H9 (cell line): ENCODE results near the gene MAP3K21. TPM values are rescaled to one million over a fixed set of nuclear protein-coding genes. Genes with fewer than 3 reads are reported as not detected.

Source experiments
- DNase-seq: peaks from one replicate; pipeline ENCODE4 v3.0.0-alpha.2; 2017
- H2AFZ ChIP-seq: one replicate; pipeline ENCODE4 v1.6.1; 2013; ENCODE audit warnings: mild to moderate bottlenecking, low read length, control low read depth, moderate library complexity
- H2AK5ac ChIP-seq: 2 replicates; pipeline ENCODE4 v1.6.1; 2013; ENCODE audit warnings: low read length, control low read depth, mixed read lengths; ENCODE audit not compliant: insufficient read length
- H2BK120ac ChIP-seq: one replicate; pipeline ENCODE4 v1.6.1; 2013; ENCODE audit warnings: low read depth, mild to moderate bottlenecking, low read length, control low read depth, inconsistent platforms; ENCODE audit not compliant: poor library complexity, severe bottlenecking
- H2BK12ac ChIP-seq: 2 replicates; pipeline ENCODE4 v1.6.1; 2013; ENCODE audit warnings: low read length, control low read depth, mixed read lengths, low read depth; ENCODE audit not compliant: insufficient read length
- H2BK15ac ChIP-seq: 2 replicates; pipeline ENCODE4 v1.6.1; 2013; ENCODE audit warnings: low read depth, low read length, control low read depth
- H2BK20ac ChIP-seq: one replicate; pipeline ENCODE4 v1.6.1; 2013; ENCODE audit warnings: low read depth, mild to moderate bottlenecking, low read length, control low read depth, inconsistent platforms; ENCODE audit not compliant: poor library complexity, severe bottlenecking
- H2BK5ac ChIP-seq: 2 replicates; pipeline ENCODE4 v1.6.1; 2013; ENCODE audit warnings: low read length, control low read depth, mixed read lengths; ENCODE audit not compliant: insufficient read length
- H3K14ac ChIP-seq: 2 replicates; pipeline ENCODE4 v1.6.1; 2013; ENCODE audit warnings: low read length, control low read depth; ENCODE audit not compliant: insufficient read depth
- H3K18ac ChIP-seq: 2 replicates; pipeline ENCODE4 v1.6.1; 2013; ENCODE audit warnings: low read depth, mild to moderate bottlenecking, mixed read lengths, low read length, control low read depth; ENCODE audit not compliant: insufficient read length
- H3K23ac ChIP-seq: 2 replicates; pipeline ENCODE4 v1.6.1; 2013; ENCODE audit warnings: low read length, control low read depth, mixed read lengths, low read depth; ENCODE audit not compliant: insufficient read length
- H3K23me2 ChIP-seq: 2 replicates; pipeline ENCODE4 v1.6.1; 2013; ENCODE audit warnings: low read depth, mild to moderate bottlenecking, mixed read lengths, low read length, control low read depth; ENCODE audit not compliant: insufficient read length, poor library complexity, severe bottlenecking
- H3K27ac ChIP-seq: 2 replicates; pipeline ENCODE4 v1.5.1; 2013; ENCODE audit warnings: low read length, control low read depth, mixed read lengths, low read depth; ENCODE audit not compliant: insufficient read length
- H3K27me3 ChIP-seq: 2 replicates; pipeline ENCODE4 v1.6.1; 2013; ENCODE audit warnings: low read length, control low read depth, inconsistent platforms; ENCODE audit not compliant: insufficient read depth
- H3K4ac ChIP-seq: 2 replicates; pipeline ENCODE4 v1.6.1; 2013; ENCODE audit warnings: low read depth, mild to moderate bottlenecking, control low read depth, inconsistent platforms, low read length, moderate library complexity
- H3K4me1 ChIP-seq: 2 replicates; pipeline ENCODE4 v1.6.1; 2013; ENCODE audit warnings: low read length, control low read depth, inconsistent platforms; ENCODE audit not compliant: insufficient read depth
- H3K4me2 ChIP-seq: 2 replicates; pipeline ENCODE4 v1.6.1; 2013; ENCODE audit warnings: low read length, control low read depth, mixed read lengths; ENCODE audit not compliant: insufficient read length, insufficient read depth
- H3K56ac ChIP-seq: 2 replicates; pipeline ENCODE4 v1.6.1; 2013; ENCODE audit warnings: low read depth, mild to moderate bottlenecking, mixed read lengths, low read length, control low read depth; ENCODE audit not compliant: insufficient read length
- H3K79me1 ChIP-seq: 2 replicates; pipeline ENCODE4 v1.6.1; 2013; ENCODE audit warnings: low read depth, mild to moderate bottlenecking, moderate library complexity, low read length, control low read depth, inconsistent platforms; ENCODE audit not compliant: insufficient read depth, poor library complexity, severe bottlenecking
- H3K79me2 ChIP-seq: 2 replicates; pipeline ENCODE4 v1.6.1; 2013; ENCODE audit warnings: low read length, control low read depth, inconsistent platforms; ENCODE audit not compliant: insufficient read depth
- H3K9ac ChIP-seq: 2 replicates; pipeline ENCODE4 v1.6.1; 2013; ENCODE audit warnings: low read length, control low read depth, mixed read lengths; ENCODE audit not compliant: insufficient read length; ENCODE audit errors: extremely low read depth
- H3K9me3 ChIP-seq: one replicate; pipeline ENCODE4 v1.6.1; 2013; ENCODE audit warnings: low read depth, low read length, inconsistent platforms; ENCODE audit not compliant: control insufficient read depth
- H3T11ph ChIP-seq: one replicate; pipeline ENCODE4 v1.6.1; 2013; ENCODE audit warnings: mild to moderate bottlenecking, low read length, control low read depth, inconsistent platforms
- H4K20me1 ChIP-seq: one replicate; pipeline ENCODE4 v1.6.1; 2013; ENCODE audit not compliant: control insufficient read depth, insufficient read length, insufficient read depth
- H4K5ac ChIP-seq: 2 replicates; pipeline ENCODE4 v1.6.1; 2013; ENCODE audit warnings: low read depth, mild to moderate bottlenecking, mixed read lengths, low read length, control low read depth; ENCODE audit not compliant: insufficient read length
- H4K8ac ChIP-seq: replicated peaks from 2 replicates; pipeline ENCODE4 v1.6.1; 2013; ENCODE audit warnings: low read length, control low read depth, mixed read lengths, low read depth; ENCODE audit not compliant: insufficient read length
- H4K91ac ChIP-seq: 2 replicates; pipeline ENCODE4 v1.6.1; 2013; ENCODE audit warnings: low read depth, mild to moderate bottlenecking, moderate library complexity, mixed read lengths, low read length, control low read depth; ENCODE audit not compliant: insufficient read length
- H3K27ac Mint-ChIP-seq, 3 experiments: 2 replicates in 2 of 3; 3 replicates in 1 of 3; pipeline ENCODE4 v1.8.0; 2020 to 2021; ENCODE audit warnings: mixed read lengths in 3 of 3, mild to moderate bottlenecking in 1 of 3, moderate library complexity in 1 of 3
- H3K27me3 Mint-ChIP-seq: 2 replicates; pipeline ENCODE4 v1.8.0; 2021; ENCODE audit warnings: low read depth, mild to moderate bottlenecking, moderate library complexity, mixed read lengths
- H3K36me3 Mint-ChIP-seq, 3 experiments: 2 replicates in 2 of 3; 3 replicates in 1 of 3; pipeline ENCODE4 v1.8.0; 2020 to 2021; ENCODE audit warnings: low read depth in 3 of 3, mixed read lengths in 3 of 3; ENCODE audit not compliant: insufficient read depth in 1 of 3
- H3K4me1 Mint-ChIP-seq, 2 experiments: 2 replicates each; pipeline ENCODE4 v1.8.0; 2020; ENCODE audit warnings: mixed read lengths in 2 of 2
- H3K4me3 Mint-ChIP-seq, 2 experiments: 2 replicates in 1 of 2; 3 replicates in 1 of 2; pipeline ENCODE4 v1.8.0; 2020 to 2021; ENCODE audit warnings: mild to moderate bottlenecking in 2 of 2, mixed read lengths in 2 of 2, moderate library complexity in 1 of 2
- H3K9me3 Mint-ChIP-seq, 2 experiments: 2 replicates in 1 of 2; 3 replicates in 1 of 2; pipeline ENCODE4 v1.8.0; 2020; ENCODE audit warnings: mild to moderate bottlenecking in 2 of 2, mixed read lengths in 2 of 2, moderate library complexity in 1 of 2
- CTCF ChIP-seq: fragments of 200-600 bp; sonication (generic); conservative IDR thresholded peaks from 3 replicates; pipeline ENCODE4 v1.8.0; 2021; ENCODE audit warnings: antibody characterized with exemption, mild to moderate bottlenecking
- WGBS: extraction: QIAGEN DNeasy Blood & Tissue Kit; methylation state at CpG from one replicate; pipeline ENCODE4 v1.1.7; 2013; ENCODE audit warnings: missing lambda C conversion rate, low lambda C conversion rate, mixed read lengths; ENCODE audit not compliant: insufficient read length; ENCODE audit errors: extremely low coverage; 5-methylcytosine and 5-hydroxymethylcytosine counted together
- total RNA-seq: library from RNA; stranded (reverse); gene quantifications from 2 replicates; pipeline ENCODE4 v1.2.1, GENCODE V29; 2021

MAP3K21 gene
- total RNA-seq, 1 experiment from 2014 or later = 11.7 TPM

GRCh38 chr1:233278631-233279030 is 48.9 kb upstream of the MAP3K21 start:
- TF ChIP-seq CTCF = no peak
- Histone ChIP-seq H2BK12ac (no peak overlapping the region), H3K18ac (no peak overlapping the region), H2BK5ac (no peak overlapping the region), H3T11ph (no peak overlapping the region), H4K8ac (no peak overlapping the region), H2AK5ac (no peak overlapping the region), H3K23ac (no peak overlapping the region), H3K4me1 (peaks cover 4% of the 10 kb centered on the region; the same call in 1 of the 2 replicates), H2BK15ac (no peak overlapping the region), H2AFZ (no peak overlapping the region), H3K56ac (no peak overlapping the region), H4K91ac (no peak overlapping the region), H2BK20ac (no peak overlapping the region), H3K4ac (no peak overlapping the region), H2BK120ac (no peak overlapping the region), H3K23me2 (no peaks in the 10 kb centered on the region), H3K9ac (no peak overlapping the region), H4K20me1 (no peaks in the 10 kb centered on the region), H3K4me2 (no peak overlapping the region), H3K14ac (no peak overlapping the region), H3K27me3 (no peaks in the 10 kb centered on the region), H3K79me2 (peaks cover 47% of the 10 kb centered on the region), H4K5ac (no peak overlapping the region), H3K27ac (no peak overlapping the region), H3K9me3 (no peaks in the 10 kb centered on the region), H3K79me1 (peaks cover 6% of the 10 kb centered on the region)
- DNase-seq = no peak
- H3K4me3 Mint-ChIP-seq = no peak overlapping the region
- H3K4me1 Mint-ChIP-seq = peaks cover 25 to 39% of the 10 kb centered on the region in 2 experiments
- no CpG with 5 or more reads among the region's 1 CpG for WGBS
- H3K36me3 Mint-ChIP-seq = peaks cover 10 to 24% (median 12%) of the 10 kb centered on the region in 3 experiments; a peak in 6 of 7 replicates
- peak overlapping the region in 1 of 3 experiments; percentile 39; a peak in 3 of 7 replicates for H3K27ac Mint-ChIP-seq
- no peaks in the 10 kb centered on the region for H3K27me3 Mint-ChIP-seq
- no peaks in the 10 kb centered on the region for H3K9me3 Mint-ChIP-seq
